H1 (cell line): ENCODE results near the gene MSH2. TPM values are rescaled to one million over a fixed set of nuclear protein-coding genes. Genes with fewer than 3 reads are reported as not detected.

Source experiments
- KDM5A ChIP-seq: fragments of 200-600 bp; IDR thresholded peaks from 2 replicates; pipeline ENCODE4 v1.7.1; 2012; ENCODE audit warnings: mild to moderate bottlenecking, low read length, inconsistent platforms, mixed read lengths
- NANOG ChIP-seq: IDR thresholded peaks from 2 replicates; pipeline ENCODE4 v1.6.1; 2011; ENCODE audit warnings: low read length, low read depth, mild to moderate bottlenecking, inconsistent platforms; ENCODE audit not compliant: insufficient read depth, poor library complexity, severe bottlenecking
- polyA plus RNA-seq, 7 experiments: library from polyadenylated mRNA; depleted of rRNA in 3 of 7; stranded (reverse) in 5 of 7; unstranded in 2 of 7; fragments of >200 nt in 5 of 7; fragments of 200-250 nt in 2 of 7; gene quantifications; 1 replicate in 5 of 7; 2 replicates in 1 of 7; 4 replicates in 1 of 7; pipeline versions ENCODE4 v1.2.1 to v1.2.3, GENCODE V29; 2011 to 2013; ENCODE audit warnings: missing spikeins in 2 of 7, mixed read lengths in 2 of 7
- total RNA-seq: library from RNA; stranded (reverse); fragmentation: NEBNext Ultra II Directional; extraction: Animal tissue kit (Norgen Biotek cat#: 25700); gene quantifications from 2 replicates; pipeline ENCODE4 v1.2.1, GENCODE V29; 2021

The MSH2 gene
- total and polyA plus RNA-seq, 2 of the 8 experiments (the other 6 are each of a cell fraction or from before 2014, with no cell fraction given) = 64.1 to 228 TPM

DNA sequence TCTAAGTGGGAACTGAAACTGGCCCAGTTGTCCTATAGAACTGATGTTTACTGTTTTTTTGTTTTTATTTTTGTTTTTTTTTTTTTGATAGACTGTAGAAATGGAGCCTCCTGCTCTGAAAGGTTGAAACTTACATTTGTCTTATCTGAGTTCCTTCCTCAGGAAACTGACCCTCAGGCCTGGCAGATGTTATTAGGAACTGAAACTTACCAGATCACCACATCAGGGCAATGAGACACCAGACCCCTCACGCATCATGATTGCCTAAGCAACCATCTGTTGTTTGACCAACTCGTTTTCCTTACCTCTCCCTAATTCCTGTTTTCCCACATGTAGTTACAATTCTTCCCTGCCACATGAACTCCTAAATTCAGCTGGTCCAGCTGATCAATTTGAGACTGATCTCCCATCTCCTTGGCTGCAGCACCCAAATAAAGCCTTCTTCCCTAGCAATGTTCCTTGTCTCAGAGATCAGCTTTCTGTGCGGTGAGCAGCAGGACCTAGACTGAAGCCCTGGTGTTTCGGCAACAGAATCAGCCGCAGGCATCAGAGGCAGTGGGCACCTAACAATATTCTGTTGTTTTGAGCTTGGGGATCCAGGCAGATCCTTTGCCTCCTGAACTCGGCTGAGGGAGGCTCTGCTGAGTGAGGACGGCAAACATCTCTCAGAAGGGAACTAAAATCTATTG is 96.8 kb downstream of the MSH2 start (continued):
- TF ChIP-seq NANOG (no peak), KDM5A (no peak)
